GM12873 (cell line): ENCODE data around the gene CACNA1I.

Source experiments
- CTCF ChIP-seq: IDR thresholded peaks from 2 replicates; pipeline ENCODE4 v1.5.1; 2012; ENCODE audit warnings: low read depth, mild to moderate bottlenecking, moderate library complexity, low read length, control low read depth; ENCODE audit not compliant: insufficient read depth; ENCODE audit errors: missing control alignments

The CACNA1I gene

GRCh38 chr22:39625569-39626537, 55.3 kb downstream of the CACNA1I start:
- no peak for TF ChIP-seq CTCF

- TF ChIP-seq CTCF: no peak
Observed at GRCh38 chr22:39627208-39627607, 56.7 kb downstream of the CACNA1I start.

DNA sequence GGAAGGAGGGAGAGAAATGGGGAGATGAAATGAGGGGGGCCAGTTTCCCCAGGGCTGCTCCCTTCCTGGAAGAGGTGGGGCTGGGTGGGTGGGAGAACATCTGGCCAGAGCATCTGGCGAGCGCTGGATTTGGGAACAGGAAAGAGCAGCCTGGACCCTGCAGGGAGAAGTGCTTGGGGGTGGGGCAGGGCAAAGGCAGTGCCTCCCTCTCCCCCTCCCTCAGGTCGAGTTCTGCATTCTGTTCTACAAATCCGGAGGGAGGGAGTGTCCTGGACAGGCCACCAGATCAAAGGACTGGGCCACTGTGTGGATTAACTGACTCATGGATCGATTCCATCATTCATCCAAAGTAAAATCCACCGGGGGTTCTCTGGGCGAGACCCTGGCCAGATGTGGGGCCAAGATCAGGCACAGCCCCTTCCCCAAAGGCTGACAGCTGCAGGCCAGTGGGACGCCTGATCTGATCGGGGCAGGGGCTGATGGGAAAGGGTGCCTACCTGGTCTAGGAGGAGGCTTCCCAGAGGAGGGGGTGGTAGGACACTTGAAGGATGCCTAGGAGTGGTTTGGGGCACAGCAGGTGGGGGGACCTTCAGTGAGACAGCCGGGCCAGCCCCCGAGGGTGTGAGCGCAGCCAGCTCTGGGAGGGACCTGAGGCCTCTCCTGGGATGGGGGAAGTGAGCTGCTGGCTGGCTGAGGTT, 57.5 kb downstream of the CACNA1I start:
- no peak for TF ChIP-seq CTCF

DNA sequence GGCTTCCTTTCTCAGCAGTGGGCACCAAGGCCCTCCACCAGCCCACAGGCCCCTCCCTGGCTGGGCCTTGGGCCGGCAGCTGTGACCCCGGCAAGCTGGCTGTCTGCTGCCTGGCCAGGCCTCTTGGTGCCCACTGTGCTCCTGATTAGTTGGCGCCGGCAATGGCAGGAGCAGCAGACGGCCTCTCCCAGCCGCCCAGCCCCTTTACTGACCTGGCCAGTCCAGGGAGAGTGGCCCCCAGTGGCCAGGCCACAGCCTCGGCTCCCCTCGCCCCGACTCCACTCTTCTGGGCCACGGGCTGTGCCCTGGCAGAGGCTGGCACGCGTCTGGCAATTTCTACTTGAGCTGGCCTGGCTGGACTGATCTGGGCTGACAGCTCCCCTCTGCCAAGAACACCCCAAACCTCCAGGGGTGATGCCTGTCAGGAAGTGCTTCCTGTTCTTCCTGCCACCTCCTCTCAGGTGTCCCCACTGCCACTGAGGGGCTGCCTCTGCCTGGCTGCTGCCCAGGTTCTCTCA, 58.1 kb downstream of the CACNA1I start:
- TF ChIP-seq CTCF: no peak

GRCh38 chr22:39629851-39630250, 59.3 kb downstream of the CACNA1I start:
- TF ChIP-seq CTCF: no peak

DNA sequence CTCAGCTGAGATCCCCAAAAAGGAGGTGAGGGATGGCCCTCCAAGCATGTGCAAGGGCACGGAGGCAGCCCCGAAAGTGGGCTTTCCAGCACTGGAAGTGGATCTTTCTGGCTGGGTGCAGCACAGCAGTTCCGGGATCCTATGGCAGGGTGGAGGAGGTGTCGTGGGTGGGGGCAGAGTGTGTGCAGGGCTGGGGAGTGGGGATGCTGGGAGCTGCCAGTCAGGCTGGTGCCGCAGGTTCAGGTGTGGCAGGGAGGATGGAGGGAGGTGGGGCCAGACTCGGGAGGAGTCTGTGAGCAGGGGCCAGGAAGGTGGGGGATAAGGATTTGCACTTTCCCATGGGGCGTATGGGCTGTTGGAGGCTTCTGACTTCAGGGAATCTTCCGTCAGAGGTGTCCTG, 60.2 kb downstream of the CACNA1I start:
- TF ChIP-seq CTCF: no peak
